HG03442 (cell line): Measurements from ENCODE around the gene AHCYL1.
"Not testable (repeated sequence)": the region's sequence is repeated elsewhere in the genome, so short reads cannot be mapped to it uniquely, and the experiment has no call there.

Source experiments
- ATAC-seq: cut with Tn5 transposase; IDR thresholded peaks from one replicate; pipeline ENCODE4 v1.9.1; 2021; ENCODE audit warnings: mild to moderate bottlenecking, moderate library complexity; ENCODE audit not compliant: unreplicated experiment

The AHCYL1 gene

DNA sequence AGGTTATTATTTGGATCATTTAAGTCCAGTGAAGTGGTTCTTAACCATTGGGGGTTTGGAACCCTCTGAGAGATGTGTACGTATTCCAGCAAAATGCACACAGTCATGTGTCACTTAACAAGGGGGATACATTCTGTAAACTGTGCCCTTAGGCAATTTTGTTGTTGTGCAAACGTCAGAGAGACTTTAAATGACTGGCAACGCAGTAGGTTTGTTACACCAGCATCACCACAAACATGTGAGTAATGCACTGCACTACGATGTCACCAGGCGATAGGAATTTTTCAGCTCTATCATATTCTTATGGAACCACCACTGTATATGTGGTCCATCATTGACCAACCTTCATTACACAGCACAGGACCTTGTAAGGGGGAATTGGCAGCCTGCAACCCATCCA is 11.9 kb downstream of the AHCYL1 start:
- ATAC-seq: no peak

DNA sequence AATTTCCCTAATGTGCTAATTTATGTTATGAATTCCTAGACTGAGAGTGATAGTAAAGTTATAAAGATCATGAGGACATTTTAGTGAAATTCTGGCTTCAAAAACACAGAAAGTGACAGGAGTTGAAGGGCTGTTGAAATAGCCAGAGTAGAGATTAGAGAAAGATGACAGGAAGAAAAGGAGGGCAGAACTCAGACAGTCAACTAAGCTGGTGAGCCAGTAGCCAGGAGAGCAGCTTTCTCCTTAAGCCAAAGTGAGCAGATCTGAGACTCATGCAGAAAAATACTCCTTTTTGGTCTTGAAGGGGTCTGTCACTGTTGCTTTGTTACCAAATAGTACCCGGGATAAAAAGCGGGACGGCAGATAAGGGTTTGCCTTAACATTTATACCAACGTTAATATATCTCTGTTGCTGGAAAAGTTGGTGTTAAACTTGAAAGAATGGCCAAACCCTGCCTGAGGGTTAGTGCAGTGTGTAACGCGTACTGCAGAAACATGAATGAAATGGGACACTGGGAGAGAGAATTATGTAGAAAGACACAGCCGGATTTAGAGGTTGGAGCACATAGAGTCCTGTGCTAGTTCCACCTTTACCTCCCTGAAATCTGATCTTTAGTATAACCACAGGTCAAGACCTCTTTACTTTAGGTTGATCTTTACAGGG is 12.8 kb downstream of the AHCYL1 start:
- no peak for ATAC-seq

DNA sequence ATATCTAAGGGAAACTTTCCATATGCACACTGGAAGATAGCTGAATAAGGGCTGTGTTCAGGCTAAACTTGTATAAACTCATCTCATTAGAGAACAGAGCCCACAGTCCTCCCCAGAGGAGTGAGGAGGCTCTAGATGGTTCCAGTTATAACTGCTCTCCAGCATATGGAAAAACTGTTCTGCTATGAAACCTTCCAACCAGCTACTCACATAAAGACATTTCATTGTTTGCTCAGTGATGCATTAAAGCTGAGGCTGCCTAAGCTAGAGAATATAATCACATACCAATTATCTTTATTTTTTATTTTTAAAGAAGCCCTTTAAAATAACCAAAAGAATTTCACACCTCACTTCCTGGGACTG is 13.3 kb downstream of the AHCYL1 start:
- no peak for ATAC-seq

DNA sequence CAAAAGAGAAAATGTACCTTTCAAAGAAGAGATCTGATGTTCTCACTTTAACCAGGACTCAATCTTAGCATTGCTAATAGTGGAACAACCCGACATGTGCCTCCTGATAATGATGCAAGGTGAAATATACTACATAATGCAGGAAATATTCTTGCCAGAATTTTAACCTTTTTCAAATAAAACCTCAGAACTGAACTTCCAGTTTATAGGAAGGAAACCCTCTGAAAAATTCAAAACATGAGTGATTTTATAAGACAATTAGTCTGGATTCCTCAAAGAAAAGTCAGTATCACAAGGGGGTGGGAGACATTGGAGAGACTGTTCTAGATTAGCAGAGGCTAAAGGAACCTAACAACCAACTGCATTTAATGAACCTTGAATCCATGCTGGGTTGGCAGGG is 18.1 kb downstream of the AHCYL1 start:
- no peak for ATAC-seq

DNA sequence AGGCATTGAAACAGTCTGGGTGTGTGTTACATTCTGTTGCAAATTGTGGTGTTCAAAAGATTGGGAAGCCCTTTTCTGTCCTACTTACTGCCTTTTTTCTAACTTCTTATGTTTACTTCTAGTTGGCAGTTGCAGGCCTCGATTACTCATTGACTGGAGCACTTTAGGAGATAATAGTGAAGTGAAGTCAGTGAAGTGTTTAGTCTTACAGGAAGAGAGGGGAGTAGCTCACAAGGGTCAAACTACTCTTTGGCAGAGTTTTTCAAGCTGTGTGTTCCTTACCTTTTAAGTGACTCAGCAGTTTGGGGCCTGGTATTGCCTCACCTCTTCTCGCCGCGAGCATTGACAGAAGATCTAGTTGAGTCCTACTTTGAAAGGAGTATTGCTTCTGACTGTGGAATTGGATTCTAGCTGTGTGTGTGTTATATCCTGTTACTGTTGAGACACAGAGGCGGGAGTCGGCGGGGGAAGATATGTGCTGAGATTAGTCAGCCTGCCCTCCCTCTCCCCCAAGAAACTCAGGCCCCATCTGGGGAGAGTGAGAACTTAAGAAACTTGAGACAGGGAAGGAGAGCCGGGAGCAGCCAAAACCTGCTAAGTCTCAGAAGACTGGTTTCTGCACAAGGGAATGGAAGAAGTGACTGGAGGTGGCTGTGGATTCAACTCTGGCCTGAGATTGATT is 19.3 kb downstream of the AHCYL1 start:
- ATAC-seq: peak; percentile 70

DNA sequence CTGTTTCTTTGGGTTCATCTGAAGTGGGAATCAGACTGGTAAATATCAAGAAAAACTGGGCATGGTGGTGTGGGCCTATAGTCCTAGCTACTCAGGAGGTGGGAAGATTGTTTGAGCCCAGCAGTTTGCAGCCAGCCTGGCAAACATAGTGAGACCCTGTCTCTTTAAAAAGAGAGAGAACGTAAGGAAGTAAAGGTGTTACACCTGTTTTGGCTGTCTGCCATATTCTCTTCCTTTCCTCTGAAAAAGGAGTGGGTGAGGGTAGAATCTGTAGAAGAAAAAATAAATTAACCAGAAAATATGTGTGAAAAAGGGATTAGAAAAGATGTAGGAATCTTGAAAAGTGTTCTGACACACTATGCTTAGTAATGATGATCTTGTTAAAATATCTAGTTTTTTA is 20.0 kb downstream of the AHCYL1 start:
- ATAC-seq: no peak

DNA sequence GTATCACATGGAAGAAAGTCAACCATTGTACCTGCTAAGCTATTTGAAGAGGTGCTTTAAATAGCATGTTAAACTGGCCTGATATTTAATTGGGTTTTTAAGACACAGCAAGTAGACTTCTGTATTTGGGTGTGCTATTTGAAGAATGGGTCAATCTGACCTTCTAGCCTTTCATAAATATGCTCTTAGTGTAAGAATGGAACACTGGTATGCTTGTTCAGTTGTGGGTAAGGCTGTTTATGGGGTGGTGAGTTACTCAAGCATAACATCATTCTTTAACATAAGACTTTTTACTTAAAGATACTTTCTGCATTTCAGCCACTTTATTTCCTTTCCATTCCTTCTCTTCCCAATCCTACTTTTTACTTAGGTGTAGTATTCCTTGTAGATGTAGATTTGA is 21.4 kb downstream of the AHCYL1 start:
- no peak for ATAC-seq

DNA sequence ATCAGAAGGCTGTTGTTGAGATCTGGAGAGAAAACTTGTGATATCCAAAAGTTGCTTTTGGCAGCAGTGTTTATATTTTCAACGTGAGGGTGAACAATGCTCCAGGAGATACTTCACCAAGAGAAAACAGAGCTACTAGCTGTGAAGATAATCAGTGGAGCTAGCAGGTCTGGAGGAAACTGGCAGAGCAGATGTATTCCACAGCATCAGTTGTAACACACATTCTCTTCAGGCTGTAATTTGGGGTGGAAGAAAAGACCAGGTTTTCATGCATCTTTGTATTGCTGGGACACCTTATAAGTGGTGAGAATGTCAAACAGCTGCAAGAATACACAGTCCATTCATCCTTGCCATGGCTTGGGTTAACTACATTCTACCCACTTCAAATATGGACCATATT is 22.0 kb downstream of the AHCYL1 start:
- ATAC-seq: no peak

DNA sequence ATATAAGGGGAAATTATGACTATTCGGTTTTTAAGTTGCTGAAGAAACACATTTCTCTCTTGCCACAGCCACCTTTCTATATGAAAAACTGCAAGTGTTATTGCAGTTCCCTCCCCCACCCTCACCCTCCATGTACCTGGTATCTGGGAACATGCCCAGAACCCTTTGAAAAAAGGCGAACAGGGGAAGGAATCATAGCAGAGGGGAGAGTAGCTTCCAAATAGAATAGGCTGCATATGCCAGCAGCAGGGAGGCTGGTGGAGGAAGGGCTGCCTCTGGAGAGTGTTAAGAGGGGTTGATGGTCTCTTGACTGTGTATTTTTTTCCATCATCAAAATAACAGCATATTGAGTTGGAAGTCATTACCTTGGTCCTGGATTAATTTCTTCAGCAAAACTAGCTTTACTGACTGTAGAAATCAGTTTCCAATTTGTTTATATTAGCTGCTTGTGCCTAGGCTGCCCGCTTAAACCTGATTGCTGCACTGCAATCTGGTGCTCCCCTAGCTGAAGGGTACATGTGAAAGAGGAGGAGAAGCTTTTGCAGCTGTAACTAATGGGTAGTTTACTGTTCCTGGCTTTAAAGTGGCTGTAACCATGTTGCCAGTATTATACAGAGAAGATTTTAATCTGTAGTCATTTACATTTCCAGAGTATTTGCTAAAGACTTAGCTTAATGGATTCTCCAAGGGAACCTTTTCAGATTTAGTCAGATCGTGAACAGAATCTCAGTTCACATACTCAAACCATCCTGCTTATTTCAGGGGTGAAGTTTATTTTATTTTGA is 22.7 kb downstream of the AHCYL1 start:
- no peak for ATAC-seq

DNA sequence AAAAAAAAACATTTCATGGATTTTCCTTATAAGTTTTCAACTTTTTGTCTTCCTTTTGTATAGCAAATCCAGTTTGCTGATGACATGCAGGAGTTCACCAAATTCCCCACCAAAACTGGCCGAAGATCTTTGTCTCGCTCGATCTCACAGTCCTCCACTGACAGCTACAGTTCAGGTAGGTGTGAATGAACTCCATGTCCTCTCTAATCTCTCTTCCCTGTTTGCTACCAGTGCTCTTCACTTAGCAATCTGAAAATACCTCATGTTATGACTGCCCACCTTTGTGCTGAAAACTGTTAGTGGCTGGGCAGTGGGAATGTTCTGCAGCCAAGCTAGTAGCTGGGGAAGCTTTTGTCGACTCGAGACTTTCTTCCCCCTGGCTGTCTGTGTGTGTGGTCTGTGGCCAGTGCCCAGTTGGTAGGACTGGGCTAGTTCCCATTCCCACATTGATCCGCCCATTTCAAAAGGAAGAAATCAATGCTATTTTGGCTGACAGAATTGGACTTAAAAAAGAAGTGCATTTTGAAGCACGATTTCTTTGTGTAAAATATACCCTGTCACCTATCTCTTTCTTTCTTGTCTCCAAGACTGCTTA is 24.5 kb downstream of the AHCYL1 start:
- ATAC-seq: no peak

DNA sequence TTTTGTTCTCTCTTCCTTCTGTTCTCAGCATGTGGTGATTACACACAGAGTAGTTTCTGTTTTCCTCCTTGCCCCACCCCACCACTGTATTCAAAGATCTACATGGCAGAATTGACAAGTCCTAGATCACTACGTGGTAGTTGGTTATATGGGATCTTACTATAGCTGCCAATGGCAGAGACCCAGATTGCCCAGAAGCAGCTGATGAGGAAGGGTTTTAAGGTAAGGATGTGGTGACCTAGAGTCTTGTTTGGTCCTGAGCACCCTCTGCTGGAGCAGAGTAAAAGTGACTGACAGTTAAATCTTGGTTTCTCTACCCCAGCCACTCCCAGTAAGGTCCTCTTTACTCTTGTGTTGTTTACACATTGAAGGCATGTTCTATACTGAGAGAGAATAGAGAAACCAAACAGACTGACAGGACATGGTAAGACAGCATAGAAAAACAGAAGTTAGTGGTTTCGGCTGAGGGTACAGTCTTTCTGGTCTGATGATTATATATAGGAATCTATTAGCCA is 27.0 kb downstream of the AHCYL1 start:
- ATAC-seq: peak; percentile 95

DNA sequence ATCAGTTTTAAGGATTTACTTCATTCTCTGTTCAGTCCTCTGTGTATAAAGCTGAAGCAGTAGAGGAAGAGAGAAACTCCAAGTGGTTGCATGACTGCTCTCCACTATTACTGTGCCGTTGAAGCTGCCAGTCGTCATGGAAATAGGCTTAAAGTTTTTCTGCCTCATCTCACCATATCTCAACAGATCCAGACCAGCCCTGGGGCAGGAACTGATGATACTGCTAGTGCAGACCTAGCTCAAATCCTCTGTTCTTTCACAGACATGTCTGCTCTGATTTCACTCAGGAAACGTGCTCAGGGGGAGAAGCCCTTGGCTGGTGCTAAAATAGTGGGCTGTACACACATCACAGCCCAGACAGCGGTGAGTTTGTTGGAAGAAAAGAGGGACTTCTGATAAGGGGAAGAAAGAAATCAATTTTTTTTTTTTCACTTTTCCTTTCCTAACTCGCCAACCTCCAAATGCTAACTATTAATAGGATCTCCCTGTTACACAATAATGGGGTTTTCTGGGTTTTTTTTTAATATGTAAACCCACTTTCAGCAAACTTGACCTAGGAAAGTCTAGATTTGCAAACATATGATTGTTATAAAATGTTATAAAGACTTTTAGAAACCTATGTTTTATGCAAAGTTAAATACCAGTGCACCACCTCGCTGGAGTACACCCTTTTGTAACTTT is 27.7 kb downstream of the AHCYL1 start:
- ATAC-seq: peak; percentile 51

DNA sequence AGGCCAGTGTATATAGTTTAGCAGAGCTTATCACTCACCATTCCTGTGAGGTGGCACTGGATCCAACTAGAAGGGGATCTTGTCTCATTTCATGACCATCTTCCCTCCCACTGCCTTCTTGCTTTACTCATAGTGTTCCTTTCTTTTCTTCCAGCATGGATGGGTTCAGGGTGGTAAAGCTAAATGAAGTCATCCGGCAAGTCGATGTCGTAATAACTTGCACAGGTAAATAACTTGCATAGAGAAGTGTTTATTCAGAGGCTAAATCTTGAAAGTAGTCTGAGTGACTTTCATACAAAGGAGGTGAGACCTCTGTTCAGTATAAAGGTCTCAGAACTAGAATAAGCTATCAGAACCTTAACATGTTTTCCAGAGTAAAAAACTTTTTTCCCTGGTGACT is 33.2 kb downstream of the AHCYL1 start:
- no peak for ATAC-seq

DNA sequence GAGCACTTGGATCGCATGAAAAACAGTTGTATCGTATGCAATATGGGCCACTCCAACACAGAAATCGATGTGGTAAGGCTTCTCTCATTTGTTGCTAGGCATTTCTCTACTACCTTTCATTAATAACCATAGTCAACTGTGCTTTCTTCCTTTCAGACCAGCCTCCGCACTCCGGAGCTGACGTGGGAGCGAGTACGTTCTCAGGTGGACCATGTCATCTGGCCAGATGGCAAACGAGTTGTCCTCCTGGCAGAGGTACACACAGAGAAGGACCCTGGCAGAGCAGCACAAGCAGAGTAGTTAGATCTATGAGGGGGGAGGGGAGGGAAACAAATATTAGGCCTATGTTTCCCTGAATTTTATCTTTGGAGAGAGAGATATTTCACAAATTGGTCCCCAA is 33.8 kb downstream of the AHCYL1 start:
- ATAC-seq: no peak

DNA sequence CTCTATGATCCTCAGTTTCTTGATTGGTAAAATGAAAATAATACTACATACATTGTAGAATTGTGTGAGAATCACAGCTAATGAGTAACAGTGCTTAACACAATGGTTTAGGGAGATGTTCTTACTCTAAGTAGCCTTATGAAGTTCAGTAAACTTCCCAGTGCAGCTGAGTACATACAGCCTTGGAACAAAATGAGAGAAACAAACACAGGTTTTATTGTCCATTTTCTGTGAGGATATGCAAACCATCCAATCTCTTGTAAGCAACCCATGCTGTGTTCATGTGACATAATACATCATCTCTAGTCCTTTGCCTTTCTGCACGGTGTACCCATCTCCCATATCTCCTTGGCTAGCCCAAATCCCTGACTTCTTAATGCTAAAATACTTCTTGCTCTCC is 35.2 kb downstream of the AHCYL1 start:
- ATAC-seq: no peak

DNA sequence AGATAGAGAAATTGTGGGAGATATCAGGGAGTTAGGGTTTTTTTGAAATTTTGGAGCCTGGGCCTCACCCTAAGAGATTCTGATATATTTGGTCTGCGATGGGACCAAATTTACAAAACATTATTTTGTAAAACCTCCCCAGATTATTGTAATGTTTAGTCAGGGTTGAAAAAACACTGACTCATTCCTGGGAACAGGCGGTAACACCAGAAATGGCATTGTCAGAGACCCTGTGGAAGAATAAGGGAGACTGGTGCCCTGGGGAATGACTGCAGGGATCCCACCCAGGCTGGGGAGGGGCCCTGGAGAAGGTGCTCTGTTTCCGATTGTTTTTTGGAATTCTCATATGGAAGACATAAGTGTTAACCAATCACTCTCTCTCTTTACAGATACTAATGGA is 36.7 kb downstream of the AHCYL1 start:
- ATAC-seq: no peak

DNA sequence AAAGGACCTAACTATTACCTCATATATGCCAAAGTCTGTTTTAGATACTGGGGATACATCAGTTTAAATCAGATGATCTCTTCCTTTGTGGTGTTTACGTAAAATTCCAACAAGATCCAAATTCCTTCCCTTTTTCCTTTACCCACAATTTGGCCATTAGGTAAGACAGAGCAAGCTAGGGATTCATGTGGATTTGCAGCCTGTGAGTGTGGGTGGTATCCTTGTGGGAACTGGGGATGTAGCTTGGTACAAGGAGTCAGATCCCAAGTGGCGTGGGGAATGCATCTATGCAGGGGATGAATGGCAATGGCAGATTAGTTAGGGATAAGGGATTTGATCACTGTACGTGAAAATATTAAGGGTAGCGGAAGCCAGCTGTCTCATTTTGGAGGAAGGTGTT is 40.0 kb downstream of the AHCYL1 start:
- no peak for ATAC-seq

DNA sequence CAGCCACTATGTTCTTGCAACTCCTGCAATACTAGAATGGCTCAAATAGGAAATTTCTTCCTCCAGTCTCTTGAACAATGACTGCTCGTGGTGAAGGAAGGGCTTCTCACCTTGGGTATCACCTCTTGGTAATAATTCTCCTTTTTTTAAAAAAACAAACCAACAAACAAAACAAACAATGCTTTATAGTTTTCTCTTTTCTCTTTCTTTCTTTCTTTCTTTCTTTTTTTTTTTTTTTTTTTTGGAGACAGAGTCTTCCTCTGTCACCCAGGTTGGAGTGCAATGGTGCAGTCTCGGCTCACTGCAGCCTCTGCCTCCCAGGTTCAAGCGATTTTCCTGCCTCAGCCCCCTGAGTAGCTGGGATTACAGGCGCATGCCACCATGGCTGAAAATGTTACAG is 46.1 kb downstream of the AHCYL1 start:
- not testable (repeated sequence) for ATAC-seq

DNA sequence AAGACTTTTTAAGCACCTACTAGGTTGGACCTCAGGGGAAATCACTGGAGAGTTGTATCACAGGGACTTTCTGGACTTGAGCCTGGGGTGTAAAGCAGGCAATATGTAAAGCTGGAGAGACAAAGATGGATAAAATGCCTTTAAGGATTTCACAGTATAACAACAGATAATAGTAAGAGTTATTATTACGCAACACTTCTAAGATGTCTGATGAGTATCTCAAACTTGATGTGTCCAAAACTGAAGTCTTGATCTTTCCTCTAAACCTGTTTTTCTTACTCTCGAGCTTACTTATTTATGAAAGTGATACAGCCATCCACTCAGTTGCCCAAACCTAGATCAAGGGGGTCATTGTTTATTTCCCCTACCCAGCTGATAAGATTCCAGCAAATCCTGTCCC is 47.8 kb downstream of the AHCYL1 start:
- ATAC-seq: no peak

DNA sequence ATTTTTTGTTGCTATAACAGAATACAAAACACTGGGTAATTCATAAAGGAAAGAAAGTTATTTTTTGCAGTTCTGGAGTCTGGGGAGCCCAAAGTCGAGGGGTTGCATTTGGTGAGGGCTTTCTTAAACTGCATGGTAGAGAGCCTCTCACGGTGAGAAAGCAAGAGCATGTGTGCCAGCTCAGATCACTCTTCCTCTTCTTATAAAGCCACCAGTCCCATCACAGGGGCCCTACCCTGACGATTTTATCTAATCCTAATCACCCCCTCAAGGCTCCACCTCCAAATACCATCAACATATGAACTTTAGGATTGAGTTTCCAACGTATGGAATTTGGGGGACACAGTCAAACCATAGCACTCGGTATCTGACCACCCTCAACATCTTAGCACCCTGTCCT is 48.9 kb downstream of the AHCYL1 start:
- ATAC-seq: no peak

DNA sequence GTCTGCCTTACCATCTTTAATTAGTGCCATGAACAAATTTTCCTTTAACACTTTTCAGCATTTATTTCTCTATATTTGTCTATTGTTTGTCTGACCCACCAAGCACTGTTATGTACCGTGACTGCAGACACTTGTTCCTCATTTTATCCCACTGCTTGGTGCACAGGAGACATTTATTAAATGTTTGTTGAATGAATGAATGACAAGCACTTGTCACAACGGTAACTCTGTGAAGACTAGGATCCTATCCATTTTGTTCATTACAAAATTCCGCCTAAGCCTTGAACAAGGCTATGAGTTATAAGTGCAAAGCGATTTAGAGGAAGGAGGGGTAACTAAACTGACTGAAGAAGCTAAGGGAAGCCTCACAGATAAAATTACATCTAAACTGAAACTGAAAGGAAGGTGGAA is 49.5 kb downstream of the AHCYL1 start:
- ATAC-seq: no peak
